Vagina (tissue), 2 donors: ENCODE measurements around the gene DLG2. TPM values are rescaled to one million over a fixed set of nuclear protein-coding genes. Genes with fewer than 3 reads are reported as not detected.

ENCODE experiments used
- DNase-seq, 2 donors: peaks; one replicate each; pipeline ENCODE4 v3.0.0-alpha.2; 2017; ENCODE audit errors: extremely low spot score in 2 of 2
- H3K27ac ChIP-seq: fragments of 200-600 bp; sonication (generic); one replicate; pipeline ENCODE4 v1.5.1; 2019
- H3K27me3 ChIP-seq: fragments of 200-600 bp; sonication (generic); one replicate; pipeline ENCODE4 v1.5.1; 2019
- H3K36me3 ChIP-seq, 2 donors: fragments of 200-600 bp; sonication (generic); one replicate each; pipeline ENCODE4 v1.5.1; 2017 to 2019
- H3K4me1 ChIP-seq: fragments of 200-600 bp; sonication (generic); one replicate; pipeline ENCODE4 v1.5.1; 2019
- H3K4me3 ChIP-seq, 2 donors: fragments of 200-600 bp; sonication (generic); 1 replicate in 1 of 2; 2 replicates in 1 of 2; pipeline ENCODE4 v1.5.1; 2016 to 2019
- H3K9me3 ChIP-seq: fragments of 200-600 bp; sonication (generic); one replicate; pipeline ENCODE4 v1.5.1; 2019
- POLR2A ChIP-seq, 2 donors: fragments of 450-650 bp; IDR thresholded peaks; one replicate each; pipeline ENCODE4 v1.6.1; 2017; ENCODE audit warnings: antibody characterized with exemption in 2 of 2, mild to moderate bottlenecking in 2 of 2, moderate library complexity in 2 of 2
- POLR2AphosphoS5 ChIP-seq, 2 donors: sonication (generic); formaldehyde crosslinking; IDR thresholded peaks; one replicate each; pipeline ENCODE4 v1.9.0; 2017; ENCODE audit warnings: antibody characterized with exemption in 2 of 2, mild to moderate bottlenecking in 2 of 2, low read depth in 1 of 2; ENCODE audit not compliant: insufficient read depth in 1 of 2
- intact Hi-C: fragments of 100-400 bp; cut with DNase I; formaldehyde crosslinking; loops from one replicate; pipeline ENCODE4 v1.15.1; 2023
- total RNA-seq: library from RNA; depleted of rRNA; stranded (reverse); fragments of >200 nt; gene quantifications from one replicate; pipeline ENCODE4 v1.2.3, GENCODE V29; 2016
- TF ChIP-seq, protein P1 (sequence below), 3 experiments: fragments of 450-650 bp in 2 of 3; fragments of 200-600 bp in 1 of 3; sonication (generic) in 1 of 3; IDR thresholded peaks; one replicate each; pipeline ENCODE4 v1.5.1; 2017 to 2019; ENCODE audit warnings: antibody characterized with exemption in 3 of 3, mild to moderate bottlenecking in 2 of 3, moderate library complexity in 2 of 3

Gene DLG2
- total RNA-seq, 1 donor from 2014 or later = 10.1 TPM

DNA sequence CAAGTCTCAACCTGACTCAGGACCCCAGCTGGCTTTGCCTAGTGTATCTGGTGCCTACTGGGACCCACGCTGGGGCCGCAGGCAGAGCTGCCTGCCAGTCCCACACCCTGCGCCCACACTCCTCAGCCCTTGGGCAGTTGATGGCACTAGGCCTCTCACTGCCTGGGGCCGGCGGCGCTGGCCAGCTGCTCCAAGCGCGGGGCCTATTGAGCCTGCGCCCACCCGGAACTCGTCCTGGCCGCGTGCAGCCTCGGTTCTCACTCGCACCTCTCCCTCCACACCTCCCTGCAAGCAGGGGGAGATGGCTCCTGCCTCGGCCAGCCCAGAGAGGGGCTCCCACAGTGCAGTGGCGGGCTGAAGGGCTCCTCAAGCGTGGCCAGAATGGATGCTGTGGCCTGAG lies 1432.4 kb downstream of the DLG2 start:
- no peak overlapping the region for H3K4me3 ChIP-seq
- no peak for DNase-seq
- intact Hi-C loops = no loop called here

DNA sequence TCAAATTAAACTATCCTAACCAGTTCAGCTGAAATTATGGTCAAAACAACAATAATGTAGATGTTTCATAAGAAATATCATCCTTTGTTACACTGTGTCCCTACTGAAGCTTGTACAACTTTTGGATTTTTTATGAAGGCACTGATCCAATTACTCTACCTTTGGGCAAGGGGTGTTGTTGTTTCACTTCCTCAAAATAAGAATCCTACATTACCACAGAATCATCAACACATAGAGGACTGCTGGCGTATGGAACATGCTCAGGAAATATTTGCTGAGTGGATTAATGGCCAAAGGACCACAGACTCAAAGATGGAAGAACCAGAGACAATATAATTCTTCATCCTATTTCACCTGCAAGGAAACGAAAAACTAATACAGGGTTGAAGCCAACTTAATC lies 1433.4 kb downstream of the DLG2 start:
- TF ChIP-seq POLR2AphosphoS5 (IDR thresholded peaks at IDR 0.05; ENCODE audit: insufficient read depth in 1 of 2, low read depth in 1 of 2) = no peak
- TF ChIP-seq, protein P1, sequence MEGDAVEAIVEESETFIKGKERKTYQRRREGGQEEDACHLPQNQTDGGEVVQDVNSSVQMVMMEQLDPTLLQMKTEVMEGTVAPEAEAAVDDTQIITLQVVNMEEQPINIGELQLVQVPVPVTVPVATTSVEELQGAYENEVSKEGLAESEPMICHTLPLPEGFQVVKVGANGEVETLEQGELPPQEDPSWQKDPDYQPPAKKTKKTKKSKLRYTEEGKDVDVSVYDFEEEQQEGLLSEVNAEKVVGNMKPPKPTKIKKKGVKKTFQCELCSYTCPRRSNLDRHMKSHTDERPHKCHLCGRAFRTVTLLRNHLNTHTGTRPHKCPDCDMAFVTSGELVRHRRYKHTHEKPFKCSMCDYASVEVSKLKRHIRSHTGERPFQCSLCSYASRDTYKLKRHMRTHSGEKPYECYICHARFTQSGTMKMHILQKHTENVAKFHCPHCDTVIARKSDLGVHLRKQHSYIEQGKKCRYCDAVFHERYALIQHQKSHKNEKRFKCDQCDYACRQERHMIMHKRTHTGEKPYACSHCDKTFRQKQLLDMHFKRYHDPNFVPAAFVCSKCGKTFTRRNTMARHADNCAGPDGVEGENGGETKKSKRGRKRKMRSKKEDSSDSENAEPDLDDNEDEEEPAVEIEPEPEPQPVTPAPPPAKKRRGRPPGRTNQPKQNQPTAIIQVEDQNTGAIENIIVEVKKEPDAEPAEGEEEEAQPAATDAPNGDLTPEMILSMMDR (IDR thresholded peaks at IDR 0.05) = no peak
- TF ChIP-seq POLR2A (IDR thresholded peaks at IDR 0.05) = no peak
- H3K4me1 ChIP-seq = no peaks in the 10 kb centered on the region

More for the DNA sequence above, 1432.4 kb downstream of the DLG2 start:
- TF ChIP-seq, protein P1 (IDR thresholded peaks at IDR 0.05) = no peak
- no peak for TF ChIP-seq POLR2AphosphoS5 (IDR thresholded peaks at IDR 0.05; ENCODE audit: insufficient read depth in 1 of 2, low read depth in 1 of 2)
- no peak for TF ChIP-seq POLR2A (IDR thresholded peaks at IDR 0.05)
- H3K9me3 ChIP-seq = no peaks in the 10 kb centered on the region
- no peaks in the 10 kb centered on the region for H3K27me3 ChIP-seq
- no peaks in the 10 kb centered on the region for H3K4me1 ChIP-seq
- H3K27ac ChIP-seq = no peak overlapping the region
- H3K36me3 ChIP-seq = no peaks in the 10 kb centered on the region

DNA sequence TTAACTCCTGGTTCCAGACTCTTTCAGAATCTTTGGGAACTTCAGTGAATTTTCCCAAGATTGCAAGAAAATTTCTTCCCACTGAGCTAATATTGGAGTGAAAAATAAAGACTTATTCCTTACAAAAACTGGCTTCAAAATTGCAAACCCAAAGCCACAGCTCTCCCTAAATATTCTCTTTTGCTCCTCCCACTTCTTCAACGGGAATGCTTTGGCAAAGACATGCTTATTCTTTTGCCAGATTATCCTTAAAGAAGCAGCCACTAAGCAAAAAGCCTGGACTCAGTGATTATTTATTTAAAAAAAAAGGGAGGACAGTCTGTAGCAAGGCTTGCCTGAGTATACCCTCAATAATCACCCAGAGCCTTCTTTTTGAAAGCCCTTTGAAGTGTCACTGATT lies 1438.6 kb downstream of the DLG2 start:
- intact Hi-C loops = no loop called here
- H3K4me1 ChIP-seq = no peaks in the 10 kb centered on the region
- no peaks in the 10 kb centered on the region for H3K9me3 ChIP-seq
- H3K27me3 ChIP-seq = no peaks in the 10 kb centered on the region
- H3K36me3 ChIP-seq = no peaks in the 10 kb centered on the region
- DNase-seq = no peak
- H3K27ac ChIP-seq = no peak overlapping the region
- H3K4me3 ChIP-seq = no peak overlapping the region
- TF ChIP-seq POLR2A (IDR thresholded peaks at IDR 0.05) (no peak), POLR2AphosphoS5 (IDR thresholded peaks at IDR 0.05; ENCODE audit: insufficient read depth in 1 of 2, low read depth in 1 of 2) (no peak)
- TF ChIP-seq, protein P1 (IDR thresholded peaks at IDR 0.05) = no peak

More for the DNA sequence above, 1433.4 kb downstream of the DLG2 start:
- no peak for DNase-seq
- no peaks in the 10 kb centered on the region for H3K36me3 ChIP-seq
- intact Hi-C loops = no loop called here
- no peak overlapping the region for H3K27ac ChIP-seq
- H3K9me3 ChIP-seq = no peaks in the 10 kb centered on the region
- H3K27me3 ChIP-seq = no peaks in the 10 kb centered on the region
- no peak overlapping the region for H3K4me3 ChIP-seq

DNA sequence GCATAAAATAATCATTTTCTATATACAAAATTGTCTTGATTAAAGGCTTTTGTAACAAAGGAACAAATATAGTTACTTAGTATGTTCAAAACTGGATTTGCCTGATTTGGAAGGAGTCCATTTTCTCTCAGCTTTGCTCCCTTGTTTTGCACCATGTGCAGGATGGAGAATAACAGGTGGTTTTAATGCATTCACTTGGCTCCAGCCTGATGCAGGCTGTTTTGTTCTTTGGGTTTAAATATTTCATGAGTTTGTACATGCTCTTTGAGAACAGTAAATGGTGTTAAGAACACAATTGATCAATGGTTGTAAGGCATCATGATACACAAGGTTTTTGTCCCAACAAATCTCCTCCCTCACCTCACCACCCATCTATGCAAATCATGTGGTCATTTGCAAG lies 1454.1 kb downstream of the DLG2 start:
- TF ChIP-seq POLR2AphosphoS5 (IDR thresholded peaks at IDR 0.05; ENCODE audit: insufficient read depth in 1 of 2, low read depth in 1 of 2) (no peak), POLR2A (IDR thresholded peaks at IDR 0.05) (no peak)
- TF ChIP-seq, protein P1 (IDR thresholded peaks at IDR 0.05) = no peak
- intact Hi-C loops = no loop called here

DNA sequence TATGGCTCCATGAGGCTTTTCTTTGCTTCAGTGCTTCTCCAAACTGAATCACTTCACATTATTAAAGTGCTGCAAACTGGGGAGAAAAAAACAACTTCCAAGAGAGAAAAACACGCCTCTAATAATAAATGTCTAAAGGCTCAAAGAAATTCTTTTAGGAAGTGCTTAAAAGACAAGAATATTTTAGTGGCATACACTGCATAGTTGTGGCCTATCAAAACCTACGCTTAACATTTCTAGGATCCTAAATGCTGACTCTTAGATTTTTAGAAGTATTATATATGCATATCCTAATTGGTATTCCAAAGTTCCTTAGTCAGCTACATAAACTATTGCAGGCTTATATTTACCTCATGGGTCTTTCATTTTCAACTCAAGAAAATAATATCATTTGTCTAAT lies 1462.0 kb downstream of the DLG2 start:
- TF ChIP-seq POLR2A (IDR thresholded peaks at IDR 0.05) = no peak
- TF ChIP-seq POLR2AphosphoS5 (IDR thresholded peaks at IDR 0.05; ENCODE audit: insufficient read depth in 1 of 2, low read depth in 1 of 2) = no peak
- TF ChIP-seq, protein P1 (IDR thresholded peaks at IDR 0.05) = no peak
- no peak for DNase-seq
- intact Hi-C loops = no loop called here

More for the DNA sequence above, 1454.1 kb downstream of the DLG2 start:
- Histone ChIP-seq H3K4me3 (no peak overlapping the region), H3K9me3 (no peaks in the 10 kb centered on the region), H3K4me1 (no peaks in the 10 kb centered on the region), H3K36me3 (no peaks in the 10 kb centered on the region), H3K27me3 (no peaks in the 10 kb centered on the region), H3K27ac (no peak overlapping the region)
- no peak for DNase-seq

More for the DNA sequence above, 1462.0 kb downstream of the DLG2 start:
- Histone ChIP-seq H3K27me3 (no peaks in the 10 kb centered on the region), H3K9me3 (no peaks in the 10 kb centered on the region), H3K36me3 (no peaks in the 10 kb centered on the region), H3K4me1 (no peaks in the 10 kb centered on the region), H3K4me3 (no peak overlapping the region), H3K27ac (no peak overlapping the region)
